Fibroblast of lung (primary cell): ENCODE data around the gene C12orf60. TPM values are rescaled to one million over a fixed set of nuclear protein-coding genes. Genes with fewer than 3 reads are reported as not detected.

Source experiments
- DNase-seq, 2 donors: peaks; one replicate each; pipeline versions ENCODE4 v3.0.0 to v3.0.0-alpha.2; 2010; ENCODE audit warnings: low read depth in 2 of 2
- H2AFZ ChIP-seq: 2 replicates; pipeline ENCODE4 v1.5.1; 2012; ENCODE audit warnings: low read length, control low read depth, inconsistent platforms
- H3K27ac ChIP-seq: 2 replicates; pipeline ENCODE4 v1.5.1; 2011; ENCODE audit warnings: low read length, control low read depth; ENCODE audit not compliant: insufficient read depth
- H3K27me3 ChIP-seq: 2 replicates; pipeline ENCODE4 v1.5.1; 2011; ENCODE audit warnings: mild to moderate bottlenecking, low read length; ENCODE audit not compliant: control insufficient read depth, insufficient read depth
- H3K36me3 ChIP-seq: 2 replicates; pipeline ENCODE4 v1.5.1; 2011; ENCODE audit warnings: low read length; ENCODE audit not compliant: control insufficient read depth, insufficient read depth
- H3K4me1 ChIP-seq: 2 replicates; pipeline ENCODE4 v1.5.1; 2011; ENCODE audit warnings: low read length; ENCODE audit not compliant: control insufficient read depth, insufficient read depth; ENCODE audit errors: extremely low read depth
- H3K4me2 ChIP-seq: 2 replicates; pipeline ENCODE4 v1.5.1; 2011; ENCODE audit warnings: low read length, control low read depth; ENCODE audit not compliant: insufficient read depth; ENCODE audit errors: extremely low read depth
- H3K4me3 ChIP-seq, 4 experiments: fragments of 200-600 bp in 1 of 4; sonication (generic) in 1 of 4; replicated peaks in 1 of 4; 2 replicates each; pipeline ENCODE4 v1.5.1; 2011 to 2016; ENCODE audit warnings: low read length in 4 of 4, low read depth in 3 of 4, mild to moderate bottlenecking in 3 of 4, control low read depth in 2 of 4, inconsistent platforms in 1 of 4, mixed read lengths in 1 of 4; ENCODE audit not compliant: insufficient read depth in 1 of 4; ENCODE audit errors: control extremely low read depth in 1 of 4
- H3K79me2 ChIP-seq: 2 replicates; pipeline ENCODE4 v1.5.1; 2012; ENCODE audit warnings: mild to moderate bottlenecking, low read length, inconsistent platforms; ENCODE audit not compliant: control insufficient read depth, insufficient read depth
- H3K9ac ChIP-seq: 2 replicates; pipeline ENCODE4 v1.5.1; 2011; ENCODE audit warnings: mild to moderate bottlenecking, low read length, control low read depth; ENCODE audit not compliant: insufficient read depth
- H3K9me3 ChIP-seq: 2 replicates; pipeline ENCODE4 v1.5.1; 2012; ENCODE audit warnings: low read depth, low read length; ENCODE audit not compliant: control insufficient read depth, insufficient read depth
- H4K20me1 ChIP-seq: 2 replicates; pipeline ENCODE4 v1.5.1; 2011; ENCODE audit warnings: low read length; ENCODE audit not compliant: control insufficient read depth, insufficient read depth; ENCODE audit errors: extremely low read depth
- EZH2 ChIP-seq: IDR thresholded peaks from 2 replicates; pipeline ENCODE4 v1.5.1; 2012; ENCODE audit warnings: low read length, control low read depth, mild to moderate bottlenecking; ENCODE audit errors: missing control alignments
- polyA plus RNA-seq, 2 donors: library from polyadenylated mRNA; depleted of rRNA in 1 of 2; stranded (reverse) in 1 of 2; unstranded in 1 of 2; fragments of >200 nt; gene quantifications; 2 replicates each; pipeline ENCODE4 v1.2.1, GENCODE V29; 2011 to 2012; ENCODE audit warnings: missing spikeins in 1 of 2
- total RNA-seq: library from RNA; depleted of rRNA; stranded (reverse); fragments of >200 nt; gene quantifications from 2 replicates; pipeline ENCODE4 v1.2.1, GENCODE V29; 2014
- TF ChIP-seq, protein P1 (sequence below), 2 donors: IDR thresholded peaks in 1 of 2; conservative IDR thresholded peaks in 1 of 2; 1 replicate in 1 of 2; 2 replicates in 1 of 2; pipeline ENCODE4 v1.5.1; 2011 to 2012; ENCODE audit warnings: low read length in 2 of 2, control low read depth in 1 of 2, inconsistent platforms in 1 of 2, low read depth in 1 of 2, mild to moderate bottlenecking in 1 of 2

The C12orf60 gene
- total and polyA plus RNA-seq, 2 donors (not counting 1 experiment from before 2014, with no cell fraction given): 1.1 to 1.5 TPM

DNA sequence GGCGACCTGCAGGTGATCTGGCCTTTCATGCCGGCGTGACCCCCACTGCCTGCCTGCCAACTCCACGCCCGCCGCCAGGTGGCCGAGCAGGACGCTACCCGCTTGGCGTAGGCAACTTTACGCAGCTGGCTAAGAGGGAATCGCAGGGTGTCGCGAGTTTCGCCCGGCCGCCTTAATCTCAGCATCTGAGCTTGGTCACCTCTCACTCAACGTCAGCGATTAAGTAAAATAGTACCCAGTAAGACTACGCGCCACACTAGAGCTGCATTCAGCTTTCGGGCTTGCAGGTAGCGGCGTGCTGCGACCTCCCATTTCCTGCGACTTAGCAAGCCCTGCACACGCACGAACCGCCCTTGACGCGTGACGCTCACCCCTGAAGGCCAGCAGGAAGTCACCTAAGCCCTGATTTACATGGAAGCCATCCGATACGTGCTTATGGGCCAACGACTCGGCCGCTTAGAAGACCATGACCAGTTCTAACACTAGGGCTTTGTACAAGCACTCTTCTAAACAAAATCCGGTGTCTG, 33.4 kb upstream of the C12orf60 start:
- peaks cover 16% of the 10 kb centered on the region for H3K79me2 ChIP-seq
- peak overlapping the region; percentile 81 for H3K9ac ChIP-seq
- no peaks in the 10 kb centered on the region for H3K27me3 ChIP-seq
- no peaks in the 10 kb centered on the region for H3K9me3 ChIP-seq
- peak overlapping the region; percentile 97 for H3K27ac ChIP-seq
- H3K4me3 ChIP-seq: peak overlapping the region; percentile 87 to 96 (median 94)
- H3K4me2 ChIP-seq: peak overlapping the region; percentile 80
- H2AFZ ChIP-seq: peak overlapping the region; percentile 87
- no peaks in the 10 kb centered on the region for H3K36me3 ChIP-seq
- H3K4me1 ChIP-seq: no peaks in the 10 kb centered on the region
- no peaks in the 10 kb centered on the region for H4K20me1 ChIP-seq
- DNase-seq: peak; percentile 74 to 76
- no peak for TF ChIP-seq EZH2
- TF ChIP-seq, protein P1, sequence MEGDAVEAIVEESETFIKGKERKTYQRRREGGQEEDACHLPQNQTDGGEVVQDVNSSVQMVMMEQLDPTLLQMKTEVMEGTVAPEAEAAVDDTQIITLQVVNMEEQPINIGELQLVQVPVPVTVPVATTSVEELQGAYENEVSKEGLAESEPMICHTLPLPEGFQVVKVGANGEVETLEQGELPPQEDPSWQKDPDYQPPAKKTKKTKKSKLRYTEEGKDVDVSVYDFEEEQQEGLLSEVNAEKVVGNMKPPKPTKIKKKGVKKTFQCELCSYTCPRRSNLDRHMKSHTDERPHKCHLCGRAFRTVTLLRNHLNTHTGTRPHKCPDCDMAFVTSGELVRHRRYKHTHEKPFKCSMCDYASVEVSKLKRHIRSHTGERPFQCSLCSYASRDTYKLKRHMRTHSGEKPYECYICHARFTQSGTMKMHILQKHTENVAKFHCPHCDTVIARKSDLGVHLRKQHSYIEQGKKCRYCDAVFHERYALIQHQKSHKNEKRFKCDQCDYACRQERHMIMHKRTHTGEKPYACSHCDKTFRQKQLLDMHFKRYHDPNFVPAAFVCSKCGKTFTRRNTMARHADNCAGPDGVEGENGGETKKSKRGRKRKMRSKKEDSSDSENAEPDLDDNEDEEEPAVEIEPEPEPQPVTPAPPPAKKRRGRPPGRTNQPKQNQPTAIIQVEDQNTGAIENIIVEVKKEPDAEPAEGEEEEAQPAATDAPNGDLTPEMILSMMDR (conservative IDR thresholded peaks at IDR 0.05 in 1 of 2, IDR thresholded peaks at IDR 0.05 in 1 of 2; ENCODE audit: low read depth in 1 of 2, low read length in 2 of 2): peak; percentile 59 to 70

DNA sequence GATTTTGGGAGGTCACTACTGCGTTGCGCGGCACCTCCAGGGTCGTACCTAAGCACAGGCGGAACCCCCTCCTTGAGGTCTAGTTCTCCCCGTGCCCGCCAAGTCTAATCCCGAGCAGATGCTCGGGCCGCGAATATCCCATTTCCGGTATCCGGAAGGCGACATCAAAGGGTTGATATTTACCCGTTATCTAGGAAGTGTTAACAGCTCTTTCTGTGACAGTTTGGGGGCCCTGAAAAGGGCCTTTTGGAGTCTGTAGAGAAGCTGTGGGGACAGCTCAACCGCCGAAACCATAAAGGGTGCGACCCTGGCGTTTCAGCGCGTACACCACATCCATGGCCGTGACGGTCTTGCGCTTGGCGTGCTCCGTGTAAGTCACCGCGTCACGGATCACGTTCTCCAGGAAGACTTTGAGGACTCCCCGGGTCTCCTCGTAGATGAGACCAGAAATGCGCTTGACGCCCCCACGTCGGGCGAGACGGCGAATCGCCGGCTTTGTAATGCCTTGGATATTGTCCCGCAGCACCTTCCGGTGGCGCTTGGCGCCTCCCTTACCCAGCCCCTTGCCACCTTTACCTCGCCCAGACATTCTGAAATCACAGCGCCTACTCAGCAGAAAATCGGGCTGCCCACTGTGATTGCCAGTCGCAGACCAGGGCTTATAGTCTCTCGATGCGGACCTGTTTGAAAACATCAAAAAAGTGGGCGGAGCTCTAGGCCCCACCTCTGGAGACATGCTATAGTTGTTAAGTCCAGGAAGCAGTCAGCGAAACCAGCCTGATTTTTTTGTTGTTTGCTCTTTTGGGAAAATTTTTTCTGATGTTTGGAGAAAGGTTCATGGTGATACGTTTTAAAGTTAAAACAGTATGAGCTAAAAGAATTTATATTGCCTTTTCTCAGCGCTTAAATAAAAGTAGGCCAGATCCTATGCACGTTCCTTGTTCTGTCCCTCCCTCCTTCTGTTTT, 32.7 kb upstream of the C12orf60 start:
- peak overlapping the region; percentile 87 for H2AFZ ChIP-seq
- no peaks in the 10 kb centered on the region for H4K20me1 ChIP-seq
- no peaks in the 10 kb centered on the region for H3K36me3 ChIP-seq
- H3K4me1 ChIP-seq: no peaks in the 10 kb centered on the region
- H3K27ac ChIP-seq: peak overlapping the region; percentile 97
- peaks cover 17% of the 10 kb centered on the region for H3K79me2 ChIP-seq
- no peak for TF ChIP-seq EZH2
- TF ChIP-seq, protein P1 (conservative IDR thresholded peaks at IDR 0.05 in 1 of 2, IDR thresholded peaks at IDR 0.05 in 1 of 2; ENCODE audit: low read depth in 1 of 2, low read length in 2 of 2): no peak
- H3K27me3 ChIP-seq: no peaks in the 10 kb centered on the region
- peak overlapping the region; percentile 81 for H3K9ac ChIP-seq
- H3K4me2 ChIP-seq: peak overlapping the region; percentile 80
- H3K9me3 ChIP-seq: no peaks in the 10 kb centered on the region
- peak overlapping the region; percentile 87 to 96 (median 94) for H3K4me3 ChIP-seq
- peak; percentile 89 to 97 for DNase-seq

DNA sequence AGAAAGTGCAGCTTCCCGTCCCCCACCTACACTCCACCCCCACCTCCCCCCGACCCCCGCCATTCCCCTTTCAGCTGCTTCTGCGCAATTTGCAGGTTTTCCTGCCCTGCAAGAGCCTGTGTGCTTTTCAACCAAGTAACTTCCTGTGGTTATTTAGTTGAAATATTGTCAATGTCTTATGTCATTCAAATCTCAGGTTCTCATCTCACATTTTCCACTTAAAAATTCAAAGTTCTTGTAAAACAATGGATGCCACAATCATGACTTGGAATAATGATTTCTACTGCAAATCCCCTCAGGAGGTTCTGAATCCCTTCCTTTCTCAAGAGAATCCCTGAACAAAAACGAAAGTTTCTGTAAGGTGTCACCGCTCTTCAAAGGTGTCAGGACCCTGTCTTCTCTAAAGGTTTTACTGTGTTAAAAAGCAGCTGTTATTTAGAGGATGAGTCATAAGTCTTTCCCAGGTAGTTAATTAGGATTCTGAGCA, 31.8 kb upstream of the C12orf60 start:
- Histone ChIP-seq H3K9ac (no peak overlapping the region), H3K27me3 (no peaks in the 10 kb centered on the region), H3K4me3 (peak overlapping the region in 2 of 4 experiments; percentile 7 to 94), H3K79me2 (peaks cover 23% of the 10 kb centered on the region), H2AFZ (no peak overlapping the region), H3K9me3 (no peaks in the 10 kb centered on the region), H4K20me1 (no peaks in the 10 kb centered on the region), H3K4me1 (peaks cover 2% of the 10 kb centered on the region), H3K36me3 (no peaks in the 10 kb centered on the region), H3K27ac (no peak overlapping the region), H3K4me2 (no peak overlapping the region)
- no peak for DNase-seq
- TF ChIP-seq EZH2: no peak
- TF ChIP-seq, protein P1 (conservative IDR thresholded peaks at IDR 0.05 in 1 of 2, IDR thresholded peaks at IDR 0.05 in 1 of 2; ENCODE audit: low read depth in 1 of 2, low read length in 2 of 2): no peak
